H1 (cell line): Measurements from ENCODE around the gene GRID2.

Experiments used
- CTCF ChIP-seq, 3 experiments: IDR thresholded peaks; 1 replicate in 2 of 3; 2 replicates in 1 of 3; pipeline versions ENCODE4 v1.5.1 to v1.6.1; 2011; ENCODE audit warnings: low read length in 3 of 3, mild to moderate bottlenecking in 3 of 3, inconsistent platforms in 2 of 3, low read depth in 1 of 3, moderate library complexity in 1 of 3; ENCODE audit not compliant: insufficient read depth in 1 of 3; ENCODE audit errors: control extremely low read depth in 1 of 3
- EP300 ChIP-seq, 2 experiments: IDR thresholded peaks; 1 replicate in 1 of 2; 2 replicates in 1 of 2; pipeline ENCODE4 v1.6.1; 2011 to 2012; ENCODE audit warnings: low read depth in 2 of 2, low read length in 2 of 2, mild to moderate bottlenecking in 2 of 2, borderline replicate concordance in 1 of 2, inconsistent platforms in 1 of 2, moderate library complexity in 1 of 2
- EZH2 ChIP-seq: fragments of 200-600 bp; sonication (generic); IDR thresholded peaks from 2 replicates; pipeline ENCODE4 v1.7.1; 2012; ENCODE audit warnings: low read depth, mild to moderate bottlenecking, moderate library complexity, low read length, inconsistent platforms; ENCODE audit not compliant: severe bottlenecking
- POLR2A ChIP-seq, 2 experiments: IDR thresholded peaks; 1 replicate in 1 of 2; 2 replicates in 1 of 2; pipeline ENCODE4 v1.6.1; 2011; ENCODE audit warnings: low read depth in 2 of 2, low read length in 2 of 2, mild to moderate bottlenecking in 2 of 2; ENCODE audit errors: control extremely low read depth in 1 of 2
- TAF1 ChIP-seq: IDR thresholded peaks from 2 replicates; pipeline ENCODE4 v1.6.1; 2011; ENCODE audit warnings: mild to moderate bottlenecking, low read depth, low read length
- YY1 ChIP-seq: IDR thresholded peaks from 2 replicates; pipeline ENCODE4 v1.6.1; 2011; ENCODE audit warnings: low read depth, mild to moderate bottlenecking, low read length

GRCh38 chr4:93409035-93409434 is 1105.3 kb downstream of the GRID2 start:
- 0 out of 3 replicates have a peak, but pooled peaks of 1 of the 2 experiments have one; percentile 52 for TF ChIP-seq EP300 (IDR thresholded peaks at IDR 0.05; ENCODE audit: borderline replicate concordance in 1 of 2, low read depth in 2 of 2, low read length in 2 of 2)
- TF ChIP-seq YY1 = no peak
- no peak for TF ChIP-seq TAF1
- no peak for TF ChIP-seq EZH2
- TF ChIP-seq POLR2A (IDR thresholded peaks at IDR 0.05; ENCODE audit: control extremely low read depth in 1 of 2, low read depth in 2 of 2, low read length in 2 of 2) = no peak
- peak in 1 of 3 experiments; percentile 33; a peak in 1 of 4 replicates for TF ChIP-seq CTCF (IDR thresholded peaks at IDR 0.05; ENCODE audit: control extremely low read depth in 1 of 3, insufficient read depth in 1 of 3, low read depth in 1 of 3, low read length in 3 of 3)
